HepG2 (cell line): Measurements from ENCODE around the gene RIPK3. TPM values are rescaled to one million over a fixed set of nuclear protein-coding genes. Genes with fewer than 3 reads are reported as not detected.

Experiments
- FOXP1 ChIP-seq, 2 experiments: fragments of 450-650 bp in 1 of 2; IDR thresholded peaks; 2 replicates each; pipeline ENCODE4 v1.6.1; 2017 to 2018; ENCODE audit warnings: antibody characterized with exemption in 1 of 2
- HDAC2 ChIP-seq: sonication (generic); formaldehyde crosslinking; IDR thresholded peaks from 2 replicates; pipeline ENCODE4 v1.4.0; 2020; ENCODE audit warnings: missing genetic modification reagents
- HNF4A ChIP-seq: sonication (generic); formaldehyde crosslinking; IDR thresholded peaks from 2 replicates; pipeline ENCODE4 v1.4.0; 2020; ENCODE audit warnings: missing genetic modification reagents
- JUN ChIP-seq: sonication (generic); formaldehyde crosslinking; IDR thresholded peaks from 2 replicates; pipeline ENCODE4 v1.4.0; 2020; ENCODE audit warnings: mild to moderate bottlenecking, missing genetic modification reagents
- LCORL ChIP-seq, 2 experiments: fragments of 450-650 bp in 1 of 2; sonication (generic) in 1 of 2; formaldehyde crosslinking in 1 of 2; IDR thresholded peaks; 2 replicates each; pipeline versions ENCODE4 v1.5.0 to v1.6.1; 2017 to 2020; ENCODE audit warnings: antibody characterized with exemption in 1 of 2, missing genetic modification reagents in 1 of 2
- NFKBIZ ChIP-seq: IDR thresholded peaks from 2 replicates; pipeline ENCODE4 v1.6.1; 2018; ENCODE audit warnings: missing genetic modification reagents, missing compliant biosample characterization
- PAWR ChIP-seq: sonication (generic); formaldehyde crosslinking; IDR thresholded peaks from 2 replicates; pipeline ENCODE4 v1.4.0; 2020; ENCODE audit warnings: missing genetic modification reagents, mild to moderate bottlenecking, borderline replicate concordance
- PITX1 ChIP-seq: sonication (generic); formaldehyde crosslinking; IDR thresholded peaks from 2 replicates; pipeline ENCODE4 v1.5.1; 2020; ENCODE audit warnings: mild to moderate bottlenecking, missing genetic modification reagents
- SNAPC5 ChIP-seq: sonication (generic); formaldehyde crosslinking; IDR thresholded peaks from 2 replicates; pipeline ENCODE4 v1.8.1; 2023; ENCODE audit warnings: mild to moderate bottlenecking, missing genetic modification reagents, borderline replicate concordance
- ZNF407 ChIP-seq: sonication (generic); formaldehyde crosslinking; IDR thresholded peaks from one replicate; pipeline ENCODE4 v1.5.1; 2020; ENCODE audit warnings: mild to moderate bottlenecking, missing genetic modification reagents; ENCODE audit errors: not compliant biosample characterization
- ZNF556 ChIP-seq: sonication (generic); formaldehyde crosslinking; IDR thresholded peaks from 2 replicates; pipeline ENCODE4 v1.4.0; 2020; ENCODE audit warnings: mild to moderate bottlenecking, missing genetic modification reagents, borderline replicate concordance
- ZNF614 ChIP-seq: IDR thresholded peaks from 2 replicates; pipeline ENCODE4 v1.6.1; 2018; ENCODE audit warnings: missing biosample characterization, missing genetic modification reagents, inconsistent platforms, borderline replicate concordance
- ZNF670 ChIP-seq: sonication (generic); formaldehyde crosslinking; IDR thresholded peaks from 2 replicates; pipeline ENCODE4 v1.8.0; 2022; ENCODE audit warnings: mild to moderate bottlenecking, missing genetic modification reagents, borderline replicate concordance
- ZNF766 ChIP-seq: sonication (generic); formaldehyde crosslinking; IDR thresholded peaks from 2 replicates; pipeline ENCODE4 v1.5.0; 2020; ENCODE audit warnings: missing genetic modification reagents, borderline replicate concordance
- polyA plus RNA-seq, 8 experiments: library from polyadenylated mRNA; depleted of rRNA in 3 of 8; stranded (reverse) in 7 of 8; unstranded in 1 of 8; fragments of >200 nt; fragmentation: Illumina TruSeq in 4 of 8; extraction: Trizol in 4 of 8; gene quantifications; 2 replicates each; pipeline versions ENCODE4 v1.2.1 to v1.2.3, GENCODE V29; 2011 to 2016; ENCODE audit warnings: low read depth in 4 of 8, missing spikeins in 1 of 8, mixed read lengths in 1 of 8; ENCODE audit not compliant: insufficient read depth in 1 of 8
- total RNA-seq, 5 experiments: library from RNA; depleted of rRNA; stranded (reverse); fragments of >200 nt; fragmentation: Illumina TruSeq; extraction: Trizol; gene quantifications; 2 replicates each; pipeline ENCODE4 v1.2.3, GENCODE V29; 2016; ENCODE audit warnings: low read depth in 1 of 5
- TF ChIP-seq, protein P1 (sequence below): sonication (generic); formaldehyde crosslinking; IDR thresholded peaks from 2 replicates; pipeline ENCODE4 v1.4.0; 2020; ENCODE audit warnings: missing genetic modification reagents
- TF ChIP-seq, protein P2 (sequence below): sonication (generic); formaldehyde crosslinking; IDR thresholded peaks from 2 replicates; pipeline ENCODE4 v1.4.0; 2020; ENCODE audit warnings: missing genetic modification reagents, low read depth, mild to moderate bottlenecking, borderline replicate concordance

RIPK3 gene
- total and polyA plus RNA-seq, 2 of the 13 experiments (the other 11 are each of a cell fraction or from before 2014, with no cell fraction given): not detected

DNA sequence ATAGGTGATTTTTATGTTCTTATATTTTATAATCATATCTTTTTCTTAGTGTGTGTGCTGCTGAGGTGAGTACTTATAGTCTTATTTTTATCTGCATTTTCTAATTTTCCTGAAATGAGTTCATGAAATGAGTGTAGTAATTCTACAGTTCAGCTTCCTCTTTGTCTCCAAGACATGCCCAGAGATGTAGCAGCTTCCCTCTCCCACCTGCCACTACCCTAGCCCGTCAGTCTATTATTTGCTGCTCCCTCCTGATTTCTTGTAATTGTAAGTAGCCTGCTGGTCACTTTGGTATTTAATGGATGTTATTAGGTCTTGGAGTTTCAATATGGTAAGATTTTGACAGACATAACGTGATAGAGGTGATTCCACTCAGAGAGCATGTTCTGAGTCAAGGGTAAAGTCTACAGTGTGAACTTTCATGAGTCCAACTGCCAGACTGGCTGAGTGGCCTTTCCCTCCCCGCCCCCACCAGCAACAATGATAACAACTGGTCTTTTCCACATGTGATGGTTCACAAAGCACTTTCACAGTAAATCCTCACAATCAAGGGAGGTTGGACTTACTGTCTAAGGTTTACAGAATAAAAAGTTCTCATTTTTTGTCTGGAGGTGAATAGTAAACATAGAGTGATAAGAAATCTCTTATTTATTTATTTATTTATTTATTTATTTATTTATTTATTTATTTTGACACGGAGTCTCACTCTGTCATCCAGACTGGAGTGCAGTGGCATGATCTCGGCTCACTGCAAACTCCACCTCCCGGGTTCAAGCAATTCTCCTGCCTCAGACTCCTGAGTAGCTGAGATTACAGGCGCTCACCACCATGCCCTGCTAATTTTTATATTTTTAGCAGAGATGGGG lies 4.2 kb upstream of the RIPK3 start (continued):
- TF ChIP-seq, protein P1, sequence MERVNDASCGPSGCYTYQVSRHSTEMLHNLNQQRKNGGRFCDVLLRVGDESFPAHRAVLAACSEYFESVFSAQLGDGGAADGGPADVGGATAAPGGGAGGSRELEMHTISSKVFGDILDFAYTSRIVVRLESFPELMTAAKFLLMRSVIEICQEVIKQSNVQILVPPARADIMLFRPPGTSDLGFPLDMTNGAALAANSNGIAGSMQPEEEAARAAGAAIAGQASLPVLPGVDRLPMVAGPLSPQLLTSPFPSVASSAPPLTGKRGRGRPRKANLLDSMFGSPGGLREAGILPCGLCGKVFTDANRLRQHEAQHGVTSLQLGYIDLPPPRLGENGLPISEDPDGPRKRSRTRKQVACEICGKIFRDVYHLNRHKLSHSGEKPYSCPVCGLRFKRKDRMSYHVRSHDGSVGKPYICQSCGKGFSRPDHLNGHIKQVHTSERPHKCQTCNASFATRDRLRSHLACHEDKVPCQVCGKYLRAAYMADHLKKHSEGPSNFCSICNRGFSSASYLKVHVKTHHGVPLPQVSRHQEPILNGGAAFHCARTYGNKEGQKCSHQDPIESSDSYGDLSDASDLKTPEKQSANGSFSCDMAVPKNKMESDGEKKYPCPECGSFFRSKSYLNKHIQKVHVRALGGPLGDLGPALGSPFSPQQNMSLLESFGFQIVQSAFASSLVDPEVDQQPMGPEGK (CRISPR knock-in tag): peak; percentile 63; the same call in 1 of the 2 replicates
- TF ChIP-seq FOXP1 (IDR thresholded peaks at IDR 0.05) (no peak), FOXP1 (CRISPR knock-in tag; IDR thresholded peaks at IDR 0.05) (peak; percentile 46; the same call in 1 of the 2 replicates), PITX1 (CRISPR knock-in tag) (0 out of 2 replicates have a peak, but pooled peaks have one; percentile 48), HDAC2 (CRISPR knock-in tag) (peak; percentile 32; the same call in 1 of the 2 replicates), ZNF407 (CRISPR knock-in tag) (no peak), LCORL (IDR thresholded peaks at IDR 0.05) (no peak), LCORL (CRISPR knock-in tag; IDR thresholded peaks at IDR 0.05) (peak; percentile 61; the same call in 1 of the 2 replicates), JUN (0 out of 2 replicates have a peak, but pooled peaks have one; percentile 55), NFKBIZ (no peak), HNF4A (CRISPR knock-in tag) (peak; percentile 86), ZNF614 (peak; percentile 69; the same call in 1 of the 2 replicates), PAWR (CRISPR knock-in tag) (0 out of 2 replicates have a peak, but pooled peaks have one; percentile 45), SNAPC5 (CRISPR knock-in tag) (peak; percentile 58; the same call in 1 of the 2 replicates), ZNF670 (CRISPR knock-in tag) (0 out of 2 replicates have a peak, but pooled peaks have one; percentile 50), ZNF766 (CRISPR knock-in tag) (no peak), ZNF556 (peak; percentile 89; the same call in 1 of the 2 replicates)
- TF ChIP-seq, protein P2, sequence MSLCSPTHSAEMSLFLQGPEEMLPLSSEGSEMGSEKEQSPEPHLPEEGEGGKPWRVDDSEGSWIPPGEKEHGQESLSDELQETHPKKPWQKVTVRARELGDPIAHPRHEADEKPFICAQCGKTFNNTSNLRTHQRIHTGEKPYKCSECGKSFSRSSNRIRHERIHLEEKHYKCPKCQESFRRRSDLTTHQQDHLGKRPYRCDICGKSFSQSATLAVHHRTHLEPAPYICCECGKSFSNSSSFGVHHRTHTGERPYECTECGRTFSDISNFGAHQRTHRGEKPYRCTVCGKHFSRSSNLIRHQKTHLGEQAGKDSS (CRISPR knock-in tag): peak; percentile 75; the same call in 1 of the 2 replicates
